PC-9 (cell line): ENCODE data around the gene C7orf25.

Experiments used
- EZH2 ChIP-seq: fragments of 200-600 bp; sonication (generic); IDR thresholded peaks from 2 replicates; pipeline ENCODE4 v1.8.0; 2017; ENCODE audit warnings: antibody characterized with exemption, low read depth
- TF ChIP-seq, protein P1 (sequence below): fragments of 200-600 bp; sonication (generic); conservative IDR thresholded peaks from 2 replicates; pipeline ENCODE4 v1.6.1; 2017; ENCODE audit warnings: mixed run types, antibody characterized with exemption, mild to moderate bottlenecking, moderate library complexity

DNA sequence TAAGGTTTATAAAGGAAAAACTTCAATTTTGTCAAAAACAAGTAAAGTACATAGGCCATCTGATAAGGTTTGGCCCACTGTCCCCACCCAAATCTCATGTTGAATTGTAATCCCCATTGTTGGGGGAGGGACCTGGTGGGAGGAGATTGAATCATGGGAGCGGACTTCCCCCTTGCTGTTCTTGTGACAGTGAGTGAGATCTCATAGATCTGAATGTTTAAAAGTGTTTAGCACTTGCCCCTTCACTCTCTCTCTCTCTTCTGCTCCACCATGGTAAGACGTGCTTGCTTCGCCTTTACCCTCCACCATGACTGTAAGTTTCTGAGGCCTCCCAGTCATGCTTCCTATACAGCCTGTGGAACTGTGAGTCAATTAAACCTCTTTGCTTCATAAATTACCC is 38.5 kb upstream of the C7orf25 start:
- TF ChIP-seq, protein P1, sequence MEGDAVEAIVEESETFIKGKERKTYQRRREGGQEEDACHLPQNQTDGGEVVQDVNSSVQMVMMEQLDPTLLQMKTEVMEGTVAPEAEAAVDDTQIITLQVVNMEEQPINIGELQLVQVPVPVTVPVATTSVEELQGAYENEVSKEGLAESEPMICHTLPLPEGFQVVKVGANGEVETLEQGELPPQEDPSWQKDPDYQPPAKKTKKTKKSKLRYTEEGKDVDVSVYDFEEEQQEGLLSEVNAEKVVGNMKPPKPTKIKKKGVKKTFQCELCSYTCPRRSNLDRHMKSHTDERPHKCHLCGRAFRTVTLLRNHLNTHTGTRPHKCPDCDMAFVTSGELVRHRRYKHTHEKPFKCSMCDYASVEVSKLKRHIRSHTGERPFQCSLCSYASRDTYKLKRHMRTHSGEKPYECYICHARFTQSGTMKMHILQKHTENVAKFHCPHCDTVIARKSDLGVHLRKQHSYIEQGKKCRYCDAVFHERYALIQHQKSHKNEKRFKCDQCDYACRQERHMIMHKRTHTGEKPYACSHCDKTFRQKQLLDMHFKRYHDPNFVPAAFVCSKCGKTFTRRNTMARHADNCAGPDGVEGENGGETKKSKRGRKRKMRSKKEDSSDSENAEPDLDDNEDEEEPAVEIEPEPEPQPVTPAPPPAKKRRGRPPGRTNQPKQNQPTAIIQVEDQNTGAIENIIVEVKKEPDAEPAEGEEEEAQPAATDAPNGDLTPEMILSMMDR, result no peak
- TF ChIP-seq EZH2, result no peak
